Neural cell (in vitro differentiated cells): ENCODE data around the gene PARP8. TPM values are rescaled to one million over a fixed set of nuclear protein-coding genes. Genes with fewer than 3 reads are reported as not detected.
"Not testable (repeated sequence)": the region's sequence is repeated elsewhere in the genome, so short reads cannot be mapped to it uniquely, and the experiment has no call there.

Experiments used
- H2AFZ ChIP-seq: fragments of 200-600, 300-800 bp; sonication (generic), shearing (Covaris generic); 2 replicates; pipeline ENCODE4 v1.6.0; 2014; ENCODE audit warnings: low read depth, mild to moderate bottlenecking, antibody characterized with exemption, low read length, moderate library complexity
- H3F3A ChIP-seq: fragments of 200-600 bp; shearing (Covaris generic); 2 replicates; pipeline ENCODE4 v1.6.1; 2016; ENCODE audit warnings: mild to moderate bottlenecking, moderate library complexity, mixed read lengths, antibody characterized with exemption, low read length; ENCODE audit not compliant: insufficient read depth, poor library complexity, severe bottlenecking
- H3K27ac ChIP-seq: fragments of 200-600, 300-800 bp; sonication (generic), shearing (Covaris generic); 2 replicates; pipeline ENCODE4 v1.5.1; 2014; ENCODE audit warnings: mild to moderate bottlenecking, low read length, moderate library complexity
- H3K27me3 ChIP-seq: fragments of 300-800, 200-600 bp; sonication (generic), shearing (Covaris generic); 2 replicates; pipeline ENCODE4 v1.6.0; 2014; ENCODE audit warnings: mild to moderate bottlenecking, low read depth, low read length, moderate library complexity; ENCODE audit not compliant: insufficient read depth
- H3K36me3 ChIP-seq: fragments of 300-800, 200-600 bp; sonication (generic), shearing (Covaris generic); 2 replicates; pipeline ENCODE4 v1.5.1; 2014; ENCODE audit warnings: mild to moderate bottlenecking, antibody characterized with exemption, low read length, moderate library complexity; ENCODE audit not compliant: insufficient read depth
- H3K4me2 ChIP-seq: fragments of 300-800, 200-600 bp; sonication (generic), shearing (Covaris generic); 2 replicates; pipeline ENCODE4 v1.6.0; 2014; ENCODE audit warnings: mild to moderate bottlenecking, low read length
- H3K4me3 ChIP-seq: fragments of 300-800, 200-600 bp; sonication (generic), shearing (Covaris generic); 2 replicates; pipeline ENCODE4 v1.5.1; 2014; ENCODE audit warnings: mild to moderate bottlenecking, low read length, moderate library complexity
- H3K79me2 ChIP-seq: fragments of 200-600 bp; shearing (Covaris generic); replicated peaks from 2 replicates; pipeline ENCODE4 v1.6.0; 2014; ENCODE audit warnings: mild to moderate bottlenecking, low read length, moderate library complexity; ENCODE audit not compliant: insufficient read depth
- H3K9ac ChIP-seq: fragments of 300-800, 200-600 bp; sonication (generic), shearing (Covaris generic); 2 replicates; pipeline ENCODE4 v1.6.1; 2016; ENCODE audit warnings: mild to moderate bottlenecking, low read length, mixed read lengths
- H3K9me2 ChIP-seq: fragments of 200-600 bp; shearing (Covaris generic); 2 replicates; pipeline ENCODE4 v1.6.1; 2016; ENCODE audit warnings: mild to moderate bottlenecking, low read length, mixed read lengths; ENCODE audit not compliant: insufficient read depth
- H3K9me3 ChIP-seq: fragments of 200-600, 300-800 bp; sonication (generic), shearing (Covaris generic); 2 replicates; pipeline ENCODE4 v1.6.1; 2016; ENCODE audit warnings: mild to moderate bottlenecking, mixed run types, low read length, moderate library complexity, mixed read lengths
- H4K20me1 ChIP-seq: fragments of 200-600 bp; shearing (Covaris generic); 2 replicates; pipeline ENCODE4 v1.6.1; 2016; ENCODE audit warnings: mild to moderate bottlenecking, mixed run types; ENCODE audit not compliant: insufficient read depth
- CTCF ChIP-seq: fragments of 450-650 bp; IDR thresholded peaks from 2 replicates; pipeline ENCODE4 v1.5.1; 2014; ENCODE audit warnings: antibody characterized with exemption, mild to moderate bottlenecking, moderate library complexity; ENCODE audit not compliant: poor library complexity, severe bottlenecking
- EP300 ChIP-seq: fragments of 450-650 bp; conservative IDR thresholded peaks from 2 replicates; pipeline ENCODE4 v1.6.1; 2014; ENCODE audit warnings: antibody characterized with exemption, mild to moderate bottlenecking, moderate library complexity; ENCODE audit not compliant: poor library complexity, severe bottlenecking
- EZH2 ChIP-seq: fragments of 200-600, 300-800 bp; shearing (Covaris generic), sonication (generic); IDR thresholded peaks from 2 replicates; pipeline ENCODE4 v1.6.1; 2014; ENCODE audit warnings: antibody characterized with exemption, low read length, borderline replicate concordance, mild to moderate bottlenecking; ENCODE audit not compliant: insufficient read depth, poor library complexity, severe bottlenecking
- MXI1 ChIP-seq: fragments of 450-650 bp; conservative IDR thresholded peaks from 2 replicates; pipeline ENCODE4 v1.6.1; 2014; ENCODE audit warnings: antibody characterized with exemption, mild to moderate bottlenecking; ENCODE audit not compliant: poor library complexity, severe bottlenecking
- POLR2AphosphoS5 ChIP-seq: IDR thresholded peaks from 2 replicates; pipeline ENCODE4 v1.6.1; 2012
- RAD21 ChIP-seq: fragments of 450-650 bp; conservative IDR thresholded peaks from 2 replicates; pipeline ENCODE4 v1.6.1; 2014; ENCODE audit warnings: antibody characterized with exemption, mild to moderate bottlenecking, moderate library complexity
- SMC3 ChIP-seq: fragments of 450-650 bp; conservative IDR thresholded peaks from 2 replicates; pipeline ENCODE4 v1.6.1; 2014; ENCODE audit warnings: antibody characterized with exemption, mild to moderate bottlenecking, moderate library complexity; ENCODE audit not compliant: poor library complexity
- TAF1 ChIP-seq: IDR thresholded peaks from 2 replicates; pipeline ENCODE4 v1.6.1; 2012; ENCODE audit warnings: low read depth
- polyA plus RNA-seq: library from polyadenylated mRNA; depleted of rRNA; stranded (reverse); fragments of >200 nt; gene quantifications from 2 replicates; pipeline ENCODE4 v1.2.3, GENCODE V29; 2014
- TF ChIP-seq, protein P1 (sequence below): IDR thresholded peaks from 2 replicates; pipeline ENCODE4 v1.6.1; 2012; ENCODE audit warnings: borderline replicate concordance

PARP8 gene
- polyA plus RNA-seq, 1 donor from 2014 or later, result 29.9 TPM

DNA sequence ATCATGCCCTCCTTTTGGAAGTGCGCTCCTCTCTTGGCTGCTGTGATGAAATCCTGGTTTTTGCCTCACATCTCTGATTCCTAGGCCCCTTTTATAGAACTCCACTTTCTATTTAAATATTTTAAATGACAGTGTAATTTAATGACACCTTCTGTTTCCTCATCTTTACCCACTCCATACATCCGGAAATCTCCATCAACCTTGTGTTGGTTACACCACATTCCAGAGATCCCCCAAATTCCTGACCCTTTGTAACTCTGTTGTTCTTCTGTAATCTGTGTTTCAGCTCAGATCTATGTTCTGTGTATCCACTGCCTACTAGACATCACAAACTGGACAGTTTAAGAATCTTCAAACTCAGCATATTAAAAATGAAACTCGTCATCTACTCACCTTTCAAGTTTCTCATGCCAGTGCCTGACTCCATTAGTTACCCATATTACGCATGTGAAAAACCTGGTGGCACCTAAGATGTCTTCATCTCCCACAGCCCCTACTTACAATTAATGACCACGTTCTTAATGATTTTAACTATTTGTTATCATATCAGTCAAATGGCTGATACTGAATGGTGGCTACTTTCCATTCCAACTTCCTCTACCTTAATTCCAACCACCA, 25.1 kb downstream of the PARP8 start:
- no peak overlapping the region for H2AFZ ChIP-seq
- H3K4me2 ChIP-seq, result no peak overlapping the region
- H3K9ac ChIP-seq, result no peak overlapping the region
- peaks cover 5% of the 10 kb centered on the region for H3K36me3 ChIP-seq
- no peak overlapping the region for H3K4me3 ChIP-seq
- no peaks in the 10 kb centered on the region for H3F3A ChIP-seq
- no peaks in the 10 kb centered on the region for H3K27me3 ChIP-seq
- no peaks in the 10 kb centered on the region for H3K79me2 ChIP-seq
- H3K9me3 ChIP-seq, result no peaks in the 10 kb centered on the region
- no peaks in the 10 kb centered on the region for H4K20me1 ChIP-seq
- TF ChIP-seq SMC3, result no peak
- no peak for TF ChIP-seq POLR2AphosphoS5
- no peak for TF ChIP-seq TAF1
- TF ChIP-seq, protein P1, sequence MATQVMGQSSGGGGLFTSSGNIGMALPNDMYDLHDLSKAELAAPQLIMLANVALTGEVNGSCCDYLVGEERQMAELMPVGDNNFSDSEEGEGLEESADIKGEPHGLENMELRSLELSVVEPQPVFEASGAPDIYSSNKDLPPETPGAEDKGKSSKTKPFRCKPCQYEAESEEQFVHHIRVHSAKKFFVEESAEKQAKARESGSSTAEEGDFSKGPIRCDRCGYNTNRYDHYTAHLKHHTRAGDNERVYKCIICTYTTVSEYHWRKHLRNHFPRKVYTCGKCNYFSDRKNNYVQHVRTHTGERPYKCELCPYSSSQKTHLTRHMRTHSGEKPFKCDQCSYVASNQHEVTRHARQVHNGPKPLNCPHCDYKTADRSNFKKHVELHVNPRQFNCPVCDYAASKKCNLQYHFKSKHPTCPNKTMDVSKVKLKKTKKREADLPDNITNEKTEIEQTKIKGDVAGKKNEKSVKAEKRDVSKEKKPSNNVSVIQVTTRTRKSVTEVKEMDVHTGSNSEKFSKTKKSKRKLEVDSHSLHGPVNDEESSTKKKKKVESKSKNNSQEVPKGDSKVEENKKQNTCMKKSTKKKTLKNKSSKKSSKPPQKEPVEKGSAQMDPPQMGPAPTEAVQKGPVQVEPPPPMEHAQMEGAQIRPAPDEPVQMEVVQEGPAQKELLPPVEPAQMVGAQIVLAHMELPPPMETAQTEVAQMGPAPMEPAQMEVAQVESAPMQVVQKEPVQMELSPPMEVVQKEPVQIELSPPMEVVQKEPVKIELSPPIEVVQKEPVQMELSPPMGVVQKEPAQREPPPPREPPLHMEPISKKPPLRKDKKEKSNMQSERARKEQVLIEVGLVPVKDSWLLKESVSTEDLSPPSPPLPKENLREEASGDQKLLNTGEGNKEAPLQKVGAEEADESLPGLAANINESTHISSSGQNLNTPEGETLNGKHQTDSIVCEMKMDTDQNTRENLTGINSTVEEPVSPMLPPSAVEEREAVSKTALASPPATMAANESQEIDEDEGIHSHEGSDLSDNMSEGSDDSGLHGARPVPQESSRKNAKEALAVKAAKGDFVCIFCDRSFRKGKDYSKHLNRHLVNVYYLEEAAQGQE, result no peak
- no peak for TF ChIP-seq MXI1
- TF ChIP-seq RAD21, result no peak
- TF ChIP-seq EZH2, result no peak
- no peak for TF ChIP-seq EP300
- TF ChIP-seq CTCF, result no peak
- H3K27ac ChIP-seq, result no peak overlapping the region
- no peaks in the 10 kb centered on the region for H3K9me2 ChIP-seq

GRCh38 chr5:50694027-50694590, 27.7 kb downstream of the PARP8 start:
- no peak overlapping the region for H3K27ac ChIP-seq
- no peak overlapping the region for H2AFZ ChIP-seq
- no peak overlapping the region for H3K9ac ChIP-seq
- no peaks in the 10 kb centered on the region for H4K20me1 ChIP-seq
- H3K9me2 ChIP-seq, result no peaks in the 10 kb centered on the region
- no peak overlapping the region for H3K4me3 ChIP-seq
- H3K36me3 ChIP-seq, result peaks cover 5% of the 10 kb centered on the region
- no peaks in the 10 kb centered on the region for H3K27me3 ChIP-seq
- no peaks in the 10 kb centered on the region for H3K79me2 ChIP-seq
- TF ChIP-seq EZH2, result no peak
- TF ChIP-seq TAF1, result no peak
- TF ChIP-seq POLR2AphosphoS5, result no peak
- TF ChIP-seq CTCF, result no peak
- H3K4me2 ChIP-seq, result no peak overlapping the region
- no peaks in the 10 kb centered on the region for H3K9me3 ChIP-seq
- no peaks in the 10 kb centered on the region for H3F3A ChIP-seq

GRCh38 chr5:50694626-50695025, 28.2 kb downstream of the PARP8 start:
- H3K9me2 ChIP-seq, H4K20me1 ChIP-seq, H3K4me2 ChIP-seq, H3K27ac ChIP-seq, H3K4me3 ChIP-seq, H3K36me3 ChIP-seq, H3K9ac ChIP-seq, H3K27me3 ChIP-seq, H2AFZ ChIP-seq, H3K79me2 ChIP-seq, H3F3A ChIP-seq, H3K9me3 ChIP-seq: not testable (repeated sequence)
